GM21717 (cell line): ENCODE measurements around the gene TPST1.

Experiments
- ATAC-seq: cut with Tn5 transposase; IDR thresholded peaks from one replicate; pipeline ENCODE4 v1.9.1; 2021; ENCODE audit warnings: mild to moderate bottlenecking, moderate library complexity; ENCODE audit not compliant: unreplicated experiment

TPST1 gene

DNA sequence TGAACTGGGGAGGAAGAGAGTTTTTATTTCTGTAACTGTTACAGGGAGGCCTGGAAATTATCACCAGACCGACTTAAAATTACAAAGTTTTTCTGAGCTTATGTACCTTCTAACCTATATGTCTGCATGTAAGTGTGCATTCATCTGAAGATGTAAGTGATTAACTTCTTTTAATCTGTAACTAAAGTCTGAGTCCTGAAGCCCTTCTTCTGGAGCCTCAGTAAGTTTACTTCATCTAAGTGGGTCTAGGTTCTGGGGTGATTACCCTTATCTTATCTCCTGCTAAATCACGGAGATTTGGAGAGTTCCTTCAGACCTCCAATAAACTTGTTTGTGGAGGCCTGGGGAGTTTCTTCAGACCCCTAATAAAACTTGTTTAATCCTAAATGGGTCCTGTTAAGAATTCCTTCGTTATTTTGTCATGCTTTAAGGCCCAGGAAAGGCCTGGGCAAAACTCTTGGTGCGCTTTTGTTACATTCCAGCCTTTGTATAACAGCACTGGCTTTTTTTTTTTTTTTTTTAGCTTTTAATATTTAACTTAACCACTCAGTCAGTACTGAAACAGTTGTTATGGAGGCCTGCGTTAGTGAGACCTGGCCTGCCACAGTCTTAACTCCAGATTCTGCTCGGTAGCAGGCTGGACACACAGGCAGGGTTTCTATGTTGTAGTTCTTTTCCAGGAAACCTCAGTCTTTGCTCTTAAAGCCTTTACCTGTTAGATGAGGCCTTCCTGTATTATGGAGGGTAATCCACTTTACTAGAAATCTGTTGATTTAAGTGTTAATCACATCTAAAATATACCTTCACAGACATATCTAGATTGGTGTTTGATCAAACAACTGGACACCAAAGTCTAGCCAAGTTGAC lies 33.0 kb downstream of the TPST1 start:
- no peak for ATAC-seq

DNA sequence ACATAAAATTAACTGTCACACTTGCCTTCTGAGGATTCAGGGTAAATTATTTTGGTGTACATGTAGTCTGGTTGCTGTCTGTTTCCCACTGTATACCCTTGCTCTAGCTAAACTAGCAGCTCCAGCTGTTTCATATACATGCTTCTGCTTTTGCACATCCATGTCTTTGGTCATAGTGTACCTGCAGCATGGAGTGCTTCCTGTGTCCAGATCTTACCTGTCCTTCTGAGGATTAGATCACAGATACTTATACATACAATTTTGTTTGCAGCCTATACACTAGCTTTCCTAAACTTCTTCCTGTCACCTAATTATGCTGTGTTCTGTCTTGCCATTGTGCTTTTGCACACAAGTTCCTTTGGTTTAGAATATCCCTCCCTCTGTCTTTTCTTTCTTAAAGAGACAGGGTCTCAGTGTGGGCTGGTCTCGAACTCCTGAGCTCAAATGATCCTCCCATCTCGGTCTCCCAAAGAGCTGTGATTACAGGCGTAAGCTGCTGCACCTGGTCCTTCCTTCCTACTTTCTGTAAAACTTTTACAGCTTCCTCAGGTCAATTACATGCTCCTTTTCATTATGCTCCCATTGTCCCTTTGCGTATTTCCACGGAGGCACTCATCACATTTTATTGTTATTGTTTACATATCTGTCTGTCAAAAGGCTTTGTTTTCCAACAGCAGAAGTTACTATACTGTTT lies 33.8 kb downstream of the TPST1 start:
- ATAC-seq, result no peak

DNA sequence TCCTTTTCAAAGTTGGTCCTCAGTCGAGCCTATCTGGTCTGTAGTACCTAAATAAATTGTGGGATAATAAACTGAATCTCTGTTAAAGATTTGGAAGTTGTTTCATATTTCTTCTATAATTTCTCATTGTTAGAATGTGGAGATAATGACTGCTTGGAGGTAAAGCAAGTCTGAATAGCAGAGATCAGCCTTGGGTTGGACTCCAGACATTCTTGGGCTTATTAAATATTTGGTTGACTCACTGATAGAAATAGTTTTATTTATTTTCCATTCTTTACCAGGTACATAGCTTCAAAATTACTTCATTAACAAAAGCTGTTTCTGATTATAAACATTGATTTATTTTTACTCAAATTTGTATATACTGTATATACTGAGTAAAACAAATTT lies 34.3 kb downstream of the TPST1 start:
- ATAC-seq, result no peak

DNA sequence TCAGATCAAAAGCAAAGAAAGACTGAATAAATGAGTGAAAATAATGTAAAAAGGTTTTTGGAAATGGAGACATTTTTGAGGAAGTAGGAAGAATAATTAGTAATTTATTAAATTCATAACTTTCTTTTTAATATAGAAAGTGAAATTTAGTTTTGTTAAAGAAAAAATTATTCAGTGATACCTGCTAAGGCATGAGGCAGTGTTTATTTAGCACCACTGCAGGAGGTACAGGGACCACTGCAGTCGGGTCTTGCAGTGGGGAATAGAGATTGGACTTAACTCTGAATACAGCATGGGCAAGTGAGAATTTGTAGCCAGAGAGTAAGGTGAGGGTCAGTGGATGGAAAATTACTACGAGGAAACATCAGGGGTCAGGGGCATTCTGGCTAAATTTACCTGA lies 39.9 kb downstream of the TPST1 start:
- no peak for ATAC-seq

DNA sequence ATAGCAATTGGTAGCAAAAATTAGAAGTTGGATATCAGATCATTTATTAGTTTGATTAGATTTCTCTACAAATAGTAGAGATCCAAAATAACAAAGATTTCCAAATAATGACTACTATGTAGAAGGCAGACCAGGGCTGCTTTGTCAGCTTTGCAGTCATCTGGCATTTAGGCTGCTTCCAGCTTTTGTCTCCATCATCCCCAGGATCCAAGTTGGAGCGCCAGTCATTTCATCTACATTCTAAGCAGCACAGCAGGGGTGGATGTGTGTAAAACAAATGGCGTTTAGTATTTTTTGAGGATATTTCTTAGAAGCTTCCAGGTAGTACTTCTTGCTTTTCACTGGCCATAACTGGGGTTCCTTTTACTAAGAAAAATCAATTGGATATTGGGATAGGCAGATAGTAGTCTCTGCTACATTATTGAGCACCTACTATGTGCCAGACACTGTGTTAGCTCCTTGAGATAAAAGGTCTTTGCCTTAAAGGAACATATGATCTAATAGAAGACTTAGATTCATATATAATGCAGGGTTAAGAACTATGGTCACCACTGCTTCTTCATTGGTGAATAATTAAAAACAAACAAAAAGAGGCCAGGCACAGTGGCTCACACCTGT lies 41.5 kb downstream of the TPST1 start:
- ATAC-seq, result no peak

DNA sequence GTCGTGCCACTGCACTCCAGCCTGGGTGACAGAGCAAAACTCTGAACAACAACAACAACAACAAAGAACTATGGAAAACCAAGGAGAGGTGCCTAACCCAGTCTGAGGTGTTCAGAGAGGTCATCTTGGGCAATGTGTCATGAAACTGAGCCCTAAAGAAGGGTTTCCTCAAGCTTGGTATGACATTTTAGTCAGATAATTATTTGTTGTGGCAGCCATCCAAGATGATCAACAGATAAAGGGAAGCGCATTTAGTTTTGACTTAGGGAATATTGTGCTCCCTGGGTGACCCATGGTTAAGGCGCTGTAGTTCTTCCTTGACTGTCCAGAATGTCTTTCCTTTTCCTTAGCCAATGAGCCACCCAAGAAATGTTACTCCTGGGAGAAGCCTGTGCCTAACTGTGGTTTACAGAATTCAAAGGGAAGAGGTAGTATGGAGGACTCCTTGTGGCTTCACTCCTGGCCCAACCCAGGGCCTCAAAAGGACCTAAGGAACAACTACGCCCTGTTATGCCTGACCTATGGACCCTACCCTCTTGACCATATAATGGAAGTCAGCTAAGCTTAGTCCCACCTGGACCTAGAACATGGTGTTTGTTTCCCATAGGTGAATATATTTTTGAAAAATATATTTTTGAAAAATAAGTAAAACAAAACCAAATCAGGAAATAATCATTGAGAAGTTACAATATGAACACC lies 42.4 kb downstream of the TPST1 start:
- no peak for ATAC-seq

DNA sequence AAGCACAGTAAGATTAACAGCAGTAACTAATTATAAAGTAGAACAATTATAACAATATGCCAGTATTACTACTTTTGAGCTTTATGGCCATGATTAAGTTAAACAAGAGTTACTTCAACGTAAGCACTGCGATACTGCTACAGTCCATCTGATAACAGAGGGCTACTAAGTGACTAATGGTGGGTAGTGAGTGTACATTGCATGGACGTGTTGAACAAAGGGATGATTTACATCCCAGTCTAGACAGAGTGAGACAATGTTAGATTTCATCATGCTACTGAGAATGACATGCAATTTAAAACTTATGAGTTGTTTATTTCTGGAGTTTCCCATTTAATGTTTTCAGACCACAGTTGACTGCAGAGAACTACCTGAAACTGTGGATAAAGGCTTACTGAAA lies 45.6 kb downstream of the TPST1 start:
- ATAC-seq, result no peak

DNA sequence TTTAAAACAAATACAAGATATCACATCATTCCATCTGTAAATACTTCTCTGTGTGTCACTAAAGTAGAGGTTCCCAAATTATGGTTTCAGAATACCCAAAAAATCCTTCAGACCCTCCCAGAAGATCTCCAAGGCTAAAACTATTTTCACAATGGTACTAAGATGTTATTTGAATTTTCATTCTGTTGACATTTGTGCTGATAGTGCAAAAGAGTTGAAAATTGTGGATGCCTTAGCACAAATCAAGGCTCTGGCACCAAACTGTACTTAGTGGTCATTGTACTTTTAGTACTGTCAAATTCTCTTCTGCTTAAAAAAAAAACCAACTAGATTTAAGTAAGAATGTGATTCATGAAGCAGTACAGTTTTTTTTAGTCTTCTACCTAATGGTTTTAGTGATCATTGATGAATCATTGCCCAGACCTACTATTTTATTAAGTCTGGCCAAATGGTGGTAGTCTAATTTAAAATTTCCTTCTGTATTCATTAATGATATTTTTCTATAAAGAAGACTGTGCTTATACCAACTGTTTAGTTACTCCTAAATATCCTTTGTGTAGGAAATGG lies 50.5 kb downstream of the TPST1 start:
- no peak for ATAC-seq

DNA sequence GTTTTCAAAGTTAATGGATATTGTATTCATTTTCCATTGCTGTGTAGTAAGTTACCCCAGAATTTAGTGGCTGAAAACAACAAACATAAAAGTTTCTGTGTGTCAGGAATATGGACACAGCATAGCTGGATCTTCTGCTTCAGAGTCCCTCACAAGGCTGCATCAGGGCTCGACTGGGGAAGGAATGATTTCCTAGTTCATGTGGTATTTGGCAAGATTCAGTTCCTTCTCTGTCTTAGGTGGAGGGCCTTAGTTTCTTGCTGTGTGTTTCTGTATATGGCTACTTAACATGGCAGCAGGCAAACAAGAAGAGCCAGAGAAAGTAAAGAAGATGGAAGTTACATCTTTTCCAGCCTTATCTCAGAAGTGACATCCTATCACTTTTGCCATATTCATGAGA lies 51.1 kb downstream of the TPST1 start:
- ATAC-seq, result no peak

DNA sequence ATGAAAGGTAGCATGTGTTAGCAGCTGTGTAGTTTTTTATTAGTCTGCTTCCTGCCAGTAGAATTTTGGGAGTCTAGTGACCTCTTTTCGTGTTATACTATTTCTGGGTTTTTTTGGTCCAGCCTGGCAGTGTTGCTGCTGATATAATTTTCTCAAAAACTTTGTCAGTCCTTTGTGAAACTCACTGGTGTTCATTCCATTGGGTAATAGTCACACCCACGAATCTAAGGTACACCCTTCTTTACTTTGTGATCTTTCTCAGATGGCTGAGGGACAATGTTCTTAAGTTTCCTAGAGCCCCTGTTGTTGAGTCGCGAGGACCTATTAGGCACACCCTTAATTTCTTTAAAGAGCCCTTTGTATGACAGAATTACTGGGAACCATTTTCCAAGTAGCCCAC lies 52.3 kb downstream of the TPST1 start:
- no peak for ATAC-seq

DNA sequence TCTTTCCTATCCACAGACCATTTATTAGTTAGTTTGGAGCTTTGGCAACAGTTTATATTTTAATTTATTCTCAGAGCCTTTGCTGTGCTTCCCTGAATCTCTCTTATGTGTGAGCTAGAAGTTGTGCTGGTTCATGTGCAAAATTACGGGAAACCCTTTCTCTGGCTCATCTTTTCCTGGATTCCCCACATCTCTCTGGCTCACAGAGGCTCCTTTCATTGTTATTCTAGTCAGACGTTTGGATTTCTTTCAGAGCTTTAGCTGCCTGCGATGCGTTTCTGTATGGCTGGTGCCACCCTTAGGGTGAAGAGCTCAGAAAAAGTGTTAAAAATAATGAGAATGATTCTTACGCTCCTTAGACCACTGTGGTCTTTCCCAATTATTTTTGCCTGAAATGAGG lies 53.3 kb downstream of the TPST1 start:
- ATAC-seq, result no peak

DNA sequence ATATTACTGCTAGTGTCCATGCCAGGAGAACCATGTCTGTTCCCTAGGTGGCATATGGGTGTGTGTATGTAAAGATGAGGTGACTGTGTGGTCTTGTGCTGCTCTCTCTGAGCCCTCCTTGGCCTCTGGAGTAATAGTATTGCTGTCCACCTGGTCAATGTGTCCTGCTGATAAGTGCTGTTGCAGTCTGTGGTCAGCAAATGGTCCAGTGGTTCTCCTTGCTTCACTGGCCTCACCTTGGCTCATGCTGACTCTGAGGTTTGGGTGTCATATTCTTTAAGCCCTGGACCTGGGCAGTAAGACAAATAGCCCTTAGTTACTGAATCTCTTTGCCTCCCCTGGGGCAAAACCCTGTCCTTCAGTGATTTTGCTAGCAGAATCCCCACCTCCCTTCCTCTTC lies 56.8 kb downstream of the TPST1 start:
- no peak for ATAC-seq

DNA sequence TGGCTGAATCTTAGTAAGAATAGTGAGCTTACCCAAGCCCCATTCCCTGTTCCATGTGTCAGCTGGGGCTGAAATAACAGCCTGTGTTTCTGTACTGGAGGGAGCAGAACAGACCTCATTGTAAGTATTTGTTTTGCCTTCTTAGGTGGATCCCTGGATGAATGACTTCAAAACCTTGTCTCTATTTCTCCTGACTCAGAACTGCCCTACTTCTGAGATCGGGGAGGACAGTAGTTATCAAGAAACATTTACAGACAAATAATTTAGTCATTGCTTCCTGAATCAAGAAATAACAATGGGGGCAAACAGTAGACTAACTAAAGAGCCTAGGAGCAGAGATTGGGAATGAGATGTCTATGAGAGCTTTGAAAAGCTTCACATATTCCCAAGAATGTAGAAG lies 58.8 kb downstream of the TPST1 start:
- no peak for ATAC-seq

DNA sequence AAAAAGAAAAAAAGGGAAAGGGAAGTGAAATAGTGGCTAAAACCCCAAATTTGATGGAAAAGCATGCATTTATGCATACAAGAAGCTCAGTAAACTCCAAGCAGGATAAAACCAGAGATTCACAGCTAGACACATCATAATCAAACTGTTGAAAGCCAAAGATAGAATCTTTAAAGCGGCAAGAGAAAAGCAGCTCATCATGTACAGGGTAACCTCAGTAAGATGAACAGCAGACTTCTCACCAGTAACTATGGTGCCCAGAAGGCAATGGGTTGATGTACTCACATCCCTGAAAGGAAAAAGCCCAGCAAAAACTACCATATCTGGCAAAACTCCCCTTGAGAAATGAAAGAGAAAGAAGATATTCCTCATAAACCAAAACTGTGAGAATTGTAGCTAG lies 60.4 kb downstream of the TPST1 start:
- no peak for ATAC-seq

DNA sequence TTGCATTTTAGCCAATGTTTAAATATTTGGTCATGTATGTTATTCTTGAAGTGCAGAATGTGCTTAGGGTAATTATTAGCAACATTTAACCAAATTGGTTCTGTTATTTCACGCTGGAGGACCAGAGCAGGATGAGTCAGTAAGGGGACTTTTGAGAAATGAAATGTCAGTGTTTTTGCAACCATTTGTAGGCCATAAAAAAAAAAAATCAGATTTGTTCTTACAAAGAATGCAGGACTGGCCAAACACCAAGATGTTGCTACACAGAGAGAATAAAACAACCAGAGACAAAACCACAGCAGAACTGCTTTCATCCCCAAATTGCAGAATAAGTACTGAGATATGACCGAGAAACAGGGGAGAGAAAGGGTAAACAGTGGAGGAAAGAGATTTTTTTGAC lies 62.1 kb downstream of the TPST1 start:
- ATAC-seq, result no peak

DNA sequence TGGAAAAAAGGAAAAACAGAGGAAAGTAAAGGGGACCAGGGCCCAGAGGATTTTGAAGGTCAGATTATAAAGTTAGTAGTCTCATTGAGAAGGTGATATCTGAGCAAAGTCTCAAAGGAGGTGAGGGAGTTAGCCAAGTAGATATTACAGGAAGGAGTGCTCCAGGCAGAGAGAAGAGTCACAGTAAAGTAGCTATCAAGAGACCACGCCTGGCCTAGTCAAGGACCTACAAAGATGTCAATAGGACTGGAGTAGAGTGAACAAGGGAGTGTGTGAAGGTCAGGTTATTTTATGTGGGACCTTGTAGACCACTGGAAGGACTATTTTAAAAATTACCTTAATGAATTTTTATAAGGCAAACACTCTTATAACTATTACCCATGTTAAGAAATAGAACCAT lies 64.8 kb downstream of the TPST1 start:
- ATAC-seq, result no peak

DNA sequence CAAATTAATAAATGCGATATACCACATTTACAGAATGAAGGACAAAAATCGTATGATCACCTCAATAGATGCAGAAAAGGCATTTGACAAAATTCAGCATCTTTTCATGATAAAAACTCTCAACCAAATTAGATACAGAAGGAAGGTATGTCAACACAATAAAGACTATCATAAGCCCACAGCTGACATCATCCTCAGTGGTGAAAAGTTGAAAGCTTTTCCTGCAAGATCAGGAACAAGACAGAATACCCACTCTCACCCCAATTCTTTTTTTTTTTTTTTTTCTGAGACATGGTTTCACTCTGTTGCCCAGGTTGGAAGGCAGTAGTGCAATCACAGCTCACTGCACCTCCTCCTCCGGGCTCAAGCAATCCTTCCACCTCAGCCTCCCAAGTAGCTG lies 67.2 kb downstream of the TPST1 start:
- ATAC-seq, result no peak

DNA sequence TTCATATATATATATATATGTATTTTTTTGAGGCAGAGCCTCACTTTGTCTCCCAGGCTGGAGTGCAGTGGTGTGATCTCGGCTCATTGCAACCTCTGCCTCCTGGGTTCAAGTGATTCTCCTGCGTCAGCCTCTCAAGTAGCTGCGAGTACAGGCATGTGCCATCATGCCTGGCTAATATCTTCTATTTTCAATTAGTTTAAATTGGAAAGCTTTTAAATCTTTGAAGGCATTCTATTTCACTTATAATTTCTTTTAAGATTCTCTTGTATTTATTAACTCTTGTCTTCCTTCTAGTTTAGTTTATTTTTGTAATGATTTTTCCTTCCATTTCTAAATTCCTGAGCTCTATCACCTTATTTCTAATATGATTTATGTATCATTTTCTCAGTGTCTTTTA lies 71.2 kb downstream of the TPST1 start:
- ATAC-seq, result no peak

DNA sequence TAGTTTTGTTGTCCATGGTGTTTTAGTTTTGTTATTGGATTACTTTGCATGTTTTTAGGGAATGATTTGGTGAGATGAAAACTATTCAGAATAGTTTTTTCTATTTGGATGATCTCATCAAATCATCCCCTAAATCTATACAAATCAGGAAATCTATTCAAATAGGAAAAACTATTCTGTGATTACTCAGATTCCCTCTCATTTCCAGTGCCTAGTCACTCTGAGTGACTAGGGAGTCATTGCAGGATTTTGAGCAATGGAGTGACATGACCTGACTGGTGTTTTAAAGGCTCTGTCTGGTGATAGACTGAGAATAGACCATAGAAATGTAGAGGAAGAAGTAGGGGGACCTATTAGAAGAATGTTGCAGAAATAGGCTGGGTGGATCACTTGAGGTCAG lies 72.4 kb downstream of the TPST1 start:
- no peak for ATAC-seq

DNA sequence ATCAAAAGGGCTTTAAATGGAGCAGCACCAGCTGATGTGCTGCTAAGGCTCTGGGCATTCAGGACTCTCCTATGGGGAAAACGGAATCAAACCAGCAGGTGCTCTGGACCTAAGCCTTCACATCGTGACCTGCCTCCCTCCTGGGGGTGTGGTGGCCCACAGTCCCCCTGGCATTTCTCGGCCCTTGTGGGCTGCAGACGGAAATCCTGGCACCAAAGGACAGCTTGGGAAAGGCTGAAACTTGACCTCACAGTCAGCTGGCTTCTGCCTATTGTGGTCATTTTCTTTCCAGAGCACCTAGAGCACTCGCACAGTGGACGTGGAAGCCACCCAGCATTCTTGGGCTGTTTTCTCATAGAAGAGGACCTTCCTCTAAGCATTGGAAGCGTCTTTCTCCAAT lies 74.8 kb downstream of the TPST1 start:
- no peak for ATAC-seq
